Neural cell (in vitro differentiated cells): ENCODE data around the gene VAX1. TPM values are rescaled to one million over a fixed set of nuclear protein-coding genes. Genes with fewer than 3 reads are reported as not detected.

Experiments
- H2AFZ ChIP-seq: fragments of 200-600, 300-800 bp; sonication (generic), shearing (Covaris generic); 2 replicates; pipeline ENCODE4 v1.6.0; 2014; ENCODE audit warnings: low read depth, mild to moderate bottlenecking, antibody characterized with exemption, low read length, moderate library complexity
- H3F3A ChIP-seq: fragments of 200-600 bp; shearing (Covaris generic); 2 replicates; pipeline ENCODE4 v1.6.1; 2016; ENCODE audit warnings: mild to moderate bottlenecking, moderate library complexity, mixed read lengths, antibody characterized with exemption, low read length; ENCODE audit not compliant: insufficient read depth, poor library complexity, severe bottlenecking
- H3K27ac ChIP-seq: fragments of 200-600, 300-800 bp; sonication (generic), shearing (Covaris generic); 2 replicates; pipeline ENCODE4 v1.5.1; 2014; ENCODE audit warnings: mild to moderate bottlenecking, low read length, moderate library complexity
- H3K27me3 ChIP-seq: fragments of 300-800, 200-600 bp; sonication (generic), shearing (Covaris generic); 2 replicates; pipeline ENCODE4 v1.6.0; 2014; ENCODE audit warnings: mild to moderate bottlenecking, low read depth, low read length, moderate library complexity; ENCODE audit not compliant: insufficient read depth
- H3K36me3 ChIP-seq: fragments of 300-800, 200-600 bp; sonication (generic), shearing (Covaris generic); 2 replicates; pipeline ENCODE4 v1.5.1; 2014; ENCODE audit warnings: mild to moderate bottlenecking, antibody characterized with exemption, low read length, moderate library complexity; ENCODE audit not compliant: insufficient read depth
- H3K4me2 ChIP-seq: fragments of 300-800, 200-600 bp; sonication (generic), shearing (Covaris generic); 2 replicates; pipeline ENCODE4 v1.6.0; 2014; ENCODE audit warnings: mild to moderate bottlenecking, low read length
- H3K4me3 ChIP-seq: fragments of 300-800, 200-600 bp; sonication (generic), shearing (Covaris generic); 2 replicates; pipeline ENCODE4 v1.5.1; 2014; ENCODE audit warnings: mild to moderate bottlenecking, low read length, moderate library complexity
- H3K79me2 ChIP-seq: fragments of 200-600 bp; shearing (Covaris generic); replicated peaks from 2 replicates; pipeline ENCODE4 v1.6.0; 2014; ENCODE audit warnings: mild to moderate bottlenecking, low read length, moderate library complexity; ENCODE audit not compliant: insufficient read depth
- H3K9ac ChIP-seq: fragments of 300-800, 200-600 bp; sonication (generic), shearing (Covaris generic); 2 replicates; pipeline ENCODE4 v1.6.1; 2016; ENCODE audit warnings: mild to moderate bottlenecking, low read length, mixed read lengths
- H3K9me2 ChIP-seq: fragments of 200-600 bp; shearing (Covaris generic); 2 replicates; pipeline ENCODE4 v1.6.1; 2016; ENCODE audit warnings: mild to moderate bottlenecking, low read length, mixed read lengths; ENCODE audit not compliant: insufficient read depth
- H3K9me3 ChIP-seq: fragments of 200-600, 300-800 bp; sonication (generic), shearing (Covaris generic); 2 replicates; pipeline ENCODE4 v1.6.1; 2016; ENCODE audit warnings: mild to moderate bottlenecking, mixed run types, low read length, moderate library complexity, mixed read lengths
- H4K20me1 ChIP-seq: fragments of 200-600 bp; shearing (Covaris generic); 2 replicates; pipeline ENCODE4 v1.6.1; 2016; ENCODE audit warnings: mild to moderate bottlenecking, mixed run types; ENCODE audit not compliant: insufficient read depth
- CTCF ChIP-seq: fragments of 450-650 bp; IDR thresholded peaks from 2 replicates; pipeline ENCODE4 v1.5.1; 2014; ENCODE audit warnings: antibody characterized with exemption, mild to moderate bottlenecking, moderate library complexity; ENCODE audit not compliant: poor library complexity, severe bottlenecking
- EP300 ChIP-seq: fragments of 450-650 bp; conservative IDR thresholded peaks from 2 replicates; pipeline ENCODE4 v1.6.1; 2014; ENCODE audit warnings: antibody characterized with exemption, mild to moderate bottlenecking, moderate library complexity; ENCODE audit not compliant: poor library complexity, severe bottlenecking
- EZH2 ChIP-seq: fragments of 200-600, 300-800 bp; shearing (Covaris generic), sonication (generic); IDR thresholded peaks from 2 replicates; pipeline ENCODE4 v1.6.1; 2014; ENCODE audit warnings: antibody characterized with exemption, low read length, borderline replicate concordance, mild to moderate bottlenecking; ENCODE audit not compliant: insufficient read depth, poor library complexity, severe bottlenecking
- MXI1 ChIP-seq: fragments of 450-650 bp; conservative IDR thresholded peaks from 2 replicates; pipeline ENCODE4 v1.6.1; 2014; ENCODE audit warnings: antibody characterized with exemption, mild to moderate bottlenecking; ENCODE audit not compliant: poor library complexity, severe bottlenecking
- POLR2AphosphoS5 ChIP-seq: IDR thresholded peaks from 2 replicates; pipeline ENCODE4 v1.6.1; 2012
- RAD21 ChIP-seq: fragments of 450-650 bp; conservative IDR thresholded peaks from 2 replicates; pipeline ENCODE4 v1.6.1; 2014; ENCODE audit warnings: antibody characterized with exemption, mild to moderate bottlenecking, moderate library complexity
- REST ChIP-seq: IDR thresholded peaks from 2 replicates; pipeline ENCODE4 v1.6.1; 2012; ENCODE audit warnings: borderline replicate concordance
- SMC3 ChIP-seq: fragments of 450-650 bp; conservative IDR thresholded peaks from 2 replicates; pipeline ENCODE4 v1.6.1; 2014; ENCODE audit warnings: antibody characterized with exemption, mild to moderate bottlenecking, moderate library complexity; ENCODE audit not compliant: poor library complexity
- TAF1 ChIP-seq: IDR thresholded peaks from 2 replicates; pipeline ENCODE4 v1.6.1; 2012; ENCODE audit warnings: low read depth
- polyA plus RNA-seq: library from polyadenylated mRNA; depleted of rRNA; stranded (reverse); fragments of >200 nt; gene quantifications from 2 replicates; pipeline ENCODE4 v1.2.3, GENCODE V29; 2014

Gene VAX1
- polyA plus RNA-seq, 1 donor from 2014 or later = 0.63 TPM

- Histone ChIP-seq H3K9ac (no peak overlapping the region), H3K36me3 (no peaks in the 10 kb centered on the region), H3F3A (no peaks in the 10 kb centered on the region), H3K9me2 (no peaks in the 10 kb centered on the region), H3K79me2 (no peaks in the 10 kb centered on the region), H3K9me3 (no peaks in the 10 kb centered on the region), H3K4me3 (no peak overlapping the region), H3K27me3 (peaks cover 1% of the 10 kb centered on the region), H3K4me2 (no peak overlapping the region), H2AFZ (no peak overlapping the region), H3K27ac (no peak overlapping the region), H4K20me1 (no peaks in the 10 kb centered on the region)
- TF ChIP-seq TAF1 (no peak), EZH2 (no peak), CTCF (no peak), POLR2AphosphoS5 (no peak), REST (no peak), EP300 (no peak), MXI1 (no peak), RAD21 (no peak), SMC3 (no peak)
These were observed 14.6 kb upstream of the VAX1 start for GRCh38 chr10:117152668-117153067.

- Histone ChIP-seq H3K4me2 (no peak overlapping the region), H3K9me3 (peaks cover 5% of the 10 kb centered on the region), H3K9me2 (no peaks in the 10 kb centered on the region), H4K20me1 (no peaks in the 10 kb centered on the region), H3K27ac (no peak overlapping the region), H3K27me3 (no peaks in the 10 kb centered on the region), H3K36me3 (no peaks in the 10 kb centered on the region), H3F3A (no peaks in the 10 kb centered on the region), H3K4me3 (no peak overlapping the region), H2AFZ (no peak overlapping the region), H3K9ac (no peak overlapping the region), H3K79me2 (no peaks in the 10 kb centered on the region)
- TF ChIP-seq REST = no peak
- no peak for TF ChIP-seq SMC3
- TF ChIP-seq RAD21 = no peak
- no peak for TF ChIP-seq EP300
- TF ChIP-seq POLR2AphosphoS5 = no peak
These were observed 10.2 kb upstream of the VAX1 start for GRCh38 chr10:117148284-117148683.
